Right renal pelvis (tissue), 4 donors: ENCODE results near the gene SMARCA1. TPM values are rescaled to one million over a fixed set of nuclear protein-coding genes. Genes with fewer than 3 reads are reported as not detected.
A peak's percentile ranks its signal among the peaks of the same experiment; 100 is the strongest.

Source experiments
- DNase-seq, 4 donors: peaks; one replicate each; pipeline ENCODE4 v3.0.0-alpha.2; 2013; ENCODE audit warnings: low read depth in 4 of 4, low spot score in 3 of 4, missing footprints in 1 of 4
- polyA plus RNA-seq, 4 donors: library from polyadenylated mRNA; unstranded; fragments of 120-200 nt; gene quantifications; one replicate each; pipeline ENCODE4 v1.2.1, GENCODE V29; 2013; ENCODE audit not compliant: insufficient read length in 4 of 4

SMARCA1 gene
- polyA plus RNA-seq, 4 donors: 108 to 132 (median 127) TPM

DNA sequence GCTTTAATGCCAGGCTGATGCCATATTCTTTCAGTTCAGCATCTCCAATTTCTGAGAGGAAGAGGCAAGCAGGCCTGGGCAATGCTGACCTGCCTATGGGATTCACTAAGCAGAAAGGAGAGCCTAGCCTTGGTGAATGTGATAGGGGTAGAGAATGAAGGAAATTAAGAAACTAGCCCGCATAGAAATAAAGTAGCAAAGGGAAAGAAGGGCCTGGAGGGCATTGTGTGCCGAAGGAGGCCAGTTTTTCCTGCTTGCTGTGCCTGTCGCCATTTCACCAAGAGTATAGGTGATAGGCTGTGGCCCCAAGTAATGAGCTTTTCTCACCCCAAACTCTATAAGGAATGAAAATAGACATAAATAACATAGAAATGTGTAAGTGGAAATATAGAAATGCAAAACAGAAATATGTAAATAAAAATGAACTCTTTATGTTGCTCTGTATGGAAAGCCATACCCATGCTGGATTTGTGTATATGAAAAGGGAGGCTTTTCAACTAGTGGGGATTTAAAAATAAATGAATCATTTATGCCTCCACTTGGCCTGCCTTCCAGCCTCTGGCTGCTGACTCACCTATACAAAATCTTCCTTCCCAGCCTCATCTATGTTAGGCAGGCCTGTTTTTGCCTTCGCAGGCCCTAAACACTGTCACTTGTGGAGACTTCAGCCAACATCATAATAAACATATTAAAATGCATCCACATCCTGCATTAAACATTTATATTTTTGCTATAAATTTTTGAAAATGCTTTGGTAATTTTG, 11.7 kb upstream of the SMARCA1 start:
- no peak for DNase-seq

DNA sequence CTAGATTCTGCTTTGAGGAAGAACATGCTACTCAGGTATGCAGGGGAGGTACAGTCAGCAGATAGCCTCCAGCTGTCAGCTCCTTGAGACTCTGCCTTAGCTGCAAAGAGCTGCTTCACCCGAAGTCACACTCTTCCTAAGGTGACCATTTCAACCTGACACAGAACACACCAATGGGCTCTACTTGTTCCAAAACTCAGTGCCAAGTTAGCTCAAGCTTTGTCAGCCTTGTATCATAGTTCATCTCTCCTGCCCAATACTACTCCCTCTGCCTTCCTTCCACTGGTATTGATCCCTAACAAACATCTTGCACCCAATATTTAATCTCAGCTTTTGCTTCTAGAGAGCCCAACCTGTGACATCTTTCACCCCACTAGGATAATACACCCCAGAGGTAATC, 7.8 kb upstream of the SMARCA1 start:
- no peak for DNase-seq

DNA sequence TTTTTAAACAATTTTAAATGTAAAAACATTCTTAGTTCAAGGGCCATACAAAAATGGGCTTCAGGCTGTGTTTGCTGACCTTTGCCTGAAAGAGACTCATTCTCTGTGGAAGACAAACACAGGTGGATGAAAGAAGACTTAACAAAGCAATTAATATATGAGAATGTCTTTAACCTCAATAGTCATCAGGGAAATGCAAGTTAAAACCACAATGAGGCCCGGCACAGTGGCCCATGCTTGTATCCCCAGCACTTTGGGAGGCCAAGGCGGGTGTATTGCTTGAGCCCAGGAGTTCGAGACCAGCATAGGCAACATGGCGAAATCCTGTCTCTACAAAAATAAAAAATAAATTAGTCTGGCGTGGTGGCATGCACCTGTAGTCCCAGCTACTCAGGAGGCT, 7.1 kb upstream of the SMARCA1 start:
- no peak for DNase-seq

DNA sequence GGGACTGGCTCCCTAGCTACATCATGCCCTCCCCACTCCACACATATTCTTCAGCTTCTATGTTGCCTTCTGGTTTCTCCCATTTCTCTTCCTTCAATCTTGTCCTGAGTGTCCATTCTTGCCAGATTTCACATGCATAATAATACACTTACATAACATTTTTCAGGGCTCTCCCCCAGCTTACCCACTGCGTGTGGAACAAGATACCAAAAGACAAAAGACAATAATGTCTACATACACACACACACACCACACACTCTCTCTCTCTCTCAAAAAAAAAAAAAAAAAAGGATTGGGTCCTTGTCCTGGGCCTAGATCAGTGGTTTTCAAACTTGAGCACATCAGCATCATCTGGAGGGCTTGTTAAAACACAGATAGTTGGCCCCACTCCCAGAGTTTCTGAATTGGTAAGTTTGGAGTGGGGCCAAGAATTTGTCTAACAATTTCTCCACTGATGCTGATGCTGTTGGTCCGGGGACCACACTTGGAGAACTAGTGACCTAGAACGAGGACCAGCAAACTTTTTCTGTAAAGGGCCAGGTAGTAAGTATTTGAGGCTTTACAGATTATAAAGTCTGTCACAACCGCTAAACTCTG, 6.5 kb upstream of the SMARCA1 start:
- DNase-seq: no peak

DNA sequence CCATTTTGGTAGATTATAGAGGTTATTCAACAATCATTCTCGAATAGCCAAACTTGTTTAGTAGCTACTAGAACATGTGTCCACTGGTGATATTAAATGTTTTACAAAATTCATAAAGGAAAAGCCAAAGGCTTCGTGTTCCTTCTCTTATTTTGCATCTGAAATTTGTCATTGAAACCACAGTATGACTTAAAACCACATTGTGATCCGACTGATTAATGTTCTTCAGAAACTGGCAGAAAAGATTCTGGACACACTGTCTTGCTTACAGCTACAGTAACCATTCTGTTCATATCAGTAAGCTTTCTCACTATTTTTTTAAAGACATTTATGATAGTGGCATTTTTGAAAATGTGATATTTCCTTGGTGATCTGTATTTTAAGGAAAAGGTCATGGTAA, 2.6 kb upstream of the SMARCA1 start:
- DNase-seq: no peak

DNA sequence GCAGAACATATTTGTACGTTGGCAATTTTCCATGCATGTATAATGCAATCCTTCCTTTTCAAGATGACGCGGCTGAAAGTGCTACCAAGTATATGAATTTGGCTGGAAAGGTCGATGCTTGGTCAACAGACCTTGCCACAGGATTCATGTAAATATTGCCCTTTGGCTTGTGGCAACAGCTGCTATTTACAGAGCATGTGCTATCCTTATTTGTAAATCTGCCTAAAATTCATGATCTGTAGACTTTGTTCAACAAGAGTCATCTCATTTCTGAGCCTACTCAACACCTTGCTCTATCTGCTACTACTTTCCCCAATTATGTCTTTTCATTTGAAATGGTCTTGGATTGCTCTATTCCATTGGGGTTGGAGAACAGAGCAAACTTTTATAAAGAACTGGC, 1.9 kb upstream of the SMARCA1 start:
- no peak for DNase-seq

DNA sequence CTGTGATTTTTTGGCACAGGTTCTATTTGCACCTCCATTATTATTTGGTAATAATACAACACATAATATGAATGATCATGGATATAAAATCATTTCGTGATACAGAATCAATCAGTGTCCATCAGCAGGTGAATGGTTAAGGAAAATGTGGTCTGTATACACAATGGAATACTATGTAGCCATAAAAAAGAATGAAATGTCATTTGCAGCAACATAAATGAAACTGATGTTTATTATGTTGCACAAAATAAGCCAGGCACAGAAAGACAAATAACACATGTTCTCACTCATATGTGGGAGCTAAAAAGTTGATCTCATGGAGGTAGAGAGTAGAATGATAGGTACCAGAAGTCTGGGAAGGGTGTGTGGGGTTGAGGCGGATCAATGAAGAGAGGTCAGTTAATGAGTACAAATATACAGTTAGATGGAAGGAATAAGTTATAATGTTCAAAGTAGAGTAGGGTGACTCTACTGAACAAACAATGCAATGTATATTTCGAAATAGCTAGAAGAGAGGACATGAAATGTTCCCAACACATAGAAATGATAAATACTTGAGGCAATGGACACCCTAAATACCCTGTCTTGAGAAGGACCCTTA, 1.1 kb upstream of the SMARCA1 start:
- no peak for DNase-seq

DNA sequence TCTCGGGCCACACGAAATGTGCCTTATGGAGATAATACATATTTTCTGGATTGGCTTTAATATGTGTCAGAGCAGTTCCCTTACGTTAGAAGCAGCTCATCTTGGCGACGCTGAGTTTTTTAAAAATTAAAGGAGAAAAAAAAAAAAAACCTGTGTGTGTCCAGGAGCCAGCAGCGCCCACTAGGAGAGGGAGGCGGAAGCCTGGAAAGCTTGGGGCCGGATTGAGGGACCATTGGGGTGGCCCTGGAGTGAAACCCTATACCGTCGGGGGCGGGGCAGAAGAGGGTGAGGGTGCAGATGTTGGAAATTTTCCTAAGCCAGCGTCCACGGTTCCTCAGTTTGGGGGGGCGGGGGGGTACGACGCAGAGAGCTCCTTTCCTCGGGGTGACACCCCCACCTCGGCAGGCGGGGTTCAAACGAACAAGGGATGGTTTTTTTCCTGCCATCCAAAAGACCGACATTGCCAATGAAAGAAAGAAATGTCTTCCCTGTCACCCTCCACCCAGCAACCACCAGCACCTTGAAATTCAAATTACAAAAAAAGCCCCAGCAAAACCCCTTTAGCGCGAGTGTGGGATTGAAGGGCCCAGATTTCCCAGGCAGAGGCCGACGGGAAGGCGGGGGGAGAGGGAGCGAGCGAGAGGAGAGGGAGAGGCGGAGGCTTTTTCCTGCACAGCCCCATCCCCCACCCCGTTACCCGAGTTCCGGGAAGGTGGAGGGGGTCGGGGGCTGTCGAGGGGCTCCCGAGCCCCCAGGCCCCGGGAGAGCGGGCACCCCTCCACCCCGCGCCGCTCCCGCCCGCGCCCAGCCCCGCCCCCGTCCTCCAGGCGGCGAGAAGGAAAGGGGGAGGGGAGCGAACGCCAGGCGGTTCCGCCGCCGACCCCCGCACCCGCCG, 859 bp downstream of the SMARCA1 start:
- peak in 2 of 4 donors; percentile 32 to 61 for DNase-seq

DNA sequence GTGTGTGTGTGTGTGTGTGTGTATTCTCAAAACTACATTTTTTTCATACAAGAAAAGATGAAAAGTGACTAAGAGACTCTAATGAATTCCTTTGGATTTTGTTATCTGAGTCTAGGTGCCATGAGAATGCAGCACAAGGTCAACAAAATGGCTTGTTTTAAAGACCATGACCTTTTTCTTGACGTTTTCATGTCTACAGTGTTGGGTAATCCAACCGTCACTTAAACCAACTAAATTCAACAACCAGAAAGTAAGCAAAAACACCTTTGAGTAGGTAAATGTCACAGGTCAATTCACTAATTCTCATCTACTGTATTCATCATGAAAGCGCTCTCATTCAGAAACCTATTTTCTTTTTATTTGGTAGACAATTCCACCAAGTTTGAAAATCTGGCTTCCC, 3.1 kb downstream of the SMARCA1 start:
- DNase-seq: no peak

DNA sequence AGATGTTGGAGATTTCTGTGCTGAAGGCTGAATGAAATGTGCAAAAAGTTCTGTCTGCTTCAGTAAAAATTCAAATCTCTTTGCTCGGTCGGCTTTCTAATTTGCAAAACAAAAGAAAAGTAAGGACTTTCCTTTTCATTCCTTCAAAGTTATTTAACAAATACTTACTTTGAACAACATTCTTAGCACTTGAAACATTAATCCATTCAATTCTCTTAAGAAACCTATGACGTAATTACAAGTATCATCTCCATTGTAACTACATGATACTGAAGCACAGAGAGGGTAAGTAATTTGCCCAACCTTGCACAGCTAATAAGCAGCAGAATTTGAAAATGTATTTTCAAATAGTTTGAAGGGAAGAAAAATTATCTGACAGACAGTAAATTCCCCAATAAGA, 6.9 kb downstream of the SMARCA1 start:
- no peak for DNase-seq

DNA sequence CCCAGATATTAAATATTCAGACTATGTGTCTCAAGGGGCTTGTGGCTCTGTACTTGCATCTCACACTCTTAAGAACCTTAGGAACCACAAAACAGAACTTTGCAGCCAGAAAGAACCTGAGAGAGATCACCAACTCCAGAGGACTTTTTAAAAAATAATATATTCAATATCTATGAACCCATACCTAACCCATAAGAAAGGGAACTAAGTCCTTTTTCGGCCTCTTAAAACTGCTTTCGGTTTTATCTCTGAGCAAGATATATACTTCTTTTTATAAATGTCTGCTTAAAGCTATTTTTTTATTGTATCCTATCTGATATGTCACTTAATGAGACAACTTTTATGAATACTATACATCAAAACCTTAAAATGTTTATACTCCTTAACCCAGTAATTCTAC, 10.9 kb downstream of the SMARCA1 start:
- no peak for DNase-seq

DNA sequence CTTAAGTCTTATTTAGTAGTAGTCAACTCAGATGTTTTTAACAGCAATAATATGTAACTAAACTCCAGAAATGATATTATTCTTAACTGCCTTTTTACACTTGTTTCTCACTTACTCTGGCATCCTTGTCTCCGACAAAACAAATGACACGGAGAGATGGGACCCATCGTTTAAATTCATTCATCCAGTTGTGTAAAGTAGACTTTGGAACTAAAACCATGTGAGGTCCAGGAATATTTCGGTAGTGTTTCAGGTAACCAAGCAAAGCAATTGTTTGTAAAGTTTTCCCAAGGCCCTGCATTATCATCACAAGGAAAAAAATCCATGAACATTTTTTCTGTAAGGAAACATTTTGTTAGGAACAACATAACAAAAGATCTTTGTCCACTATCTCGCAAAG, 11.6 kb downstream of the SMARCA1 start:
- DNase-seq: no peak

DNA sequence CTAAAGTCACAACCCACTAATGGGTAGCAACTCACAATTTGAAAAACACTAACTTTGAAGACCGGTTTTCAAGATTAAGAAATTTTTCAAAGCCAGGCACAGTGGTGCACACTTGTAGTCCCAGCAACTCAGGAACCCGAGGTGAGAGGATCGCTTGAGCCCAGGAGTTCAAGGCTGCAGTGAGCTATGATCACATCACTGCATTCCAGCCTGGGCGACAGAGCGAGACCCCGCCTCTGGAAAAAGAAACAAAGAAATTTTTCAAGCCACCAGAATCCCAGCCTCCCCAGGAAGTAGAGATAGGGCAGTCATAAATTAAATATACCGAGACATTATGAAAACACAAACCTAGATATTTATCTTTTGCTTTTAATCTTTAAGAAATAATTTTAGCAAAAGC, 13.0 kb downstream of the SMARCA1 start:
- DNase-seq: peak in 1 of 4 donors; percentile 8

DNA sequence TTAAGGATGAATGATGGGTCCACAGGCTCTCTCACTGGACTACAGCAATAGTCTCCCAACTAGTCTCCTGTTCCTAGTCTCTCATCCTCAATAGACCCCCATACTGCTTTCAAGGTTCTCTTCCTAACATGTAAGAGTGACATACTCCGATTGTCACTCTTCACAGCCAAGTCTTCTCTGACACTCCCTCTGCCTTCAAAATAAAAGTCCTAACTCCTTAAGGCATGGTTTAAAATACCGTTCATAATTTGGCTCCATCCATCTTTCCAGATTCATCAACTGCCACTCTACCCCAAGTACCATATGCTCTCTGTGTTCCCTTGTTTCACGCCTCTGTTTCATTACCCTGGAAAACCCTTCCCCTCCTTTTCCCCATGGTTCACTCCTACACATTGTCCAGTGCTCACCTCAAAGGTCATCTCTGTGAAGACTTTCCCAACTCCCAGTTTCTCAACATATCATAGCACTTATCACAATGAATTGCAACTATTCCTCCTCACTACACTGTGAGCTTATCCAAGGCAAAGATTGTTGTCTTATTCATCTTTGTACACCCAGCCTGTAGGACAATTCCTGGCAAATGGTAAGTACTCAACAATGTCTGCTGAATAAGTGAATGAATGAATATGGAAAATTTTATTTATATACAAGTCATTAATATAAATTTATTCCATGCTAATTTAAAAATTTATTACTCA, 26.0 kb downstream of the SMARCA1 start:
- no peak for DNase-seq

DNA sequence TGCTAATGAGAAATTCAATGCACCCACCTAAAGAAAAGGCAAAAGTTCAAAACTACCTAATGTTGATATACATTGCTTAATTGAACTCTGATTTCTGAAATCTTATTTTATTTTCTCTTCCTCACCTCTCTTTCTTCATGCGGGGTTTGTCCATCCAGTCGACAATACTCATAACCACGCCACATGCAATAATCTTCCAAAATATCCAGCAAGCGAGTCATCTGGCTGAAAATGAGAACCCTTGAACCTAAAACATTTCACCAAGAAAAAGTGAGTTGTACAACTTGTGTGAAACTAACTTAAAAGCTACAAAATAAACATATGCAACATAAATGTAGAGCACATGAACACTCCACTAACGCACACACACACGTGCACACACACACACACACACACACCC, 26.7 kb downstream of the SMARCA1 start:
- no peak for DNase-seq

DNA sequence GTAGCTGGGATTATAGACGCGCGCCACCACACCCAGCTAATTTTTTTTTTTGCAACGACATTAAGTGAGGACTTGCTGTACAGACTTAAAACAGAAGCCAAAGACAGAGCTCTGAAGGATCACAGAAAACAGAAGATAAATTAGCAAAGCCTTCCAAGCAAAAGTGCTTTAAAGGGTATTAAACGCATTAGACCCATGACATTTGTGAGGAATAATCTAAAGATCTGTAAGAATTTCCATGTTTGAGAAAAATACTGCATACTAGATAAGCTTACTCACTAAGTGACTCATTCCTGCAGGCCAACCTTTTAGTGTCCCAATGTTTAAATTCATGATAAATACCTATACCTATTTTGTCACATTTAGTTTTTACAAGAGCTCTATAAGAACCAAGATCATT, 27.4 kb downstream of the SMARCA1 start:
- no peak for DNase-seq

DNA sequence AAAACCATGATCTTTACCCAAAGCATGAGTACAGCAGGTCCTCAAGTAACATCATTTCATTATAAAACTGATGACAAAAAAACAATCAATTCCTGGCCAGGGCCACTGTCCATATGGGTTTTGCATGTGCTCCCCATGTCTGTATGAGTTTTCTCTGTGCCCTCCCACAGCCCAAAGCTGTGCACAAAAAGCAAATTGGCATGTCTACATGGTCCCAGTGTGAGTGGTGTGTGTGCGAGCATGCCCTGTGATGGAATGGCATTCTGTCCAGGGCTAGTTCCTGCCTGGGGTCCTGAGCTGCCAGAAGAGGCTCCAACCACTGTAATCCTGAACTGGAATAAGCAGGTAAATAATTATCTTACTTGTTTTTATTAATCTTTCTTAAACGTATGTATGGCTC, 28.4 kb downstream of the SMARCA1 start:
- no peak for DNase-seq

DNA sequence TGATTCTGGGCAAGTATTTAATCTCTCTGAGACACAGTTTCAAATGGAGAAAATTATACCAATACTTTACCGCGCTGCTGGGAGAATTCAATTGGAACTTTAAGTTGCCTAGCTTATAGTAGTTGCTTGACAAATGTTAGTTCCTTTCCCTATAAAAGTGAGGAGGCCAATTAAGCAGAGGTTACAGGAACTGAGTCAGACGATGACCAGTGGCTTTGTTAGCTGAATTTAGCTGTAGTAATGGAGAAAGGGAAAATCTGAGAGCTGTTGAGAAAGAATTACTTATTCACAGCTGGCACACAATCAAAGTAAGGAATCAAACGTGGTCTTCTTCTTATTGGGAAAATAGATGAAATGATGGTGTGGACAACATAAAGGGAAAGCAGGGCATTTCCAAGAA, 29.6 kb downstream of the SMARCA1 start:
- no peak for DNase-seq

DNA sequence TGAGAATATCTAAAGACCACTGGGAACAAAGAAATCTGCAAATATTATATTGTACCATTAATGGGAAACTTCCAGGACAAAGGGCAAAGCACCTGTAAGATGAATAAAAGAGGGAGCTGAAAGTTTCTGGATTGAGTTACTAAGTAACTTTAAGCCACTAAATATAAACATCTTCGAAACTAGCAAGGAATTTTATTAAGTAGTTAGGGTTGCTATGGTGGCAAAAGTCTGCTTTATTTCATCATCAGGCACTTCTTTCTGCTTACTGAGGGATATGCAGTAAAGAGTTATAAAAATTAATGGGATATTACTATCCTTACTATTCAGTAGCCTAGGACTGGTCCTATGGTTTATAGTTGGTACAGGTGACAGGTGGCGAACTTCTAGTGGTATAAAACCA, 33.0 kb downstream of the SMARCA1 start:
- DNase-seq: no peak

DNA sequence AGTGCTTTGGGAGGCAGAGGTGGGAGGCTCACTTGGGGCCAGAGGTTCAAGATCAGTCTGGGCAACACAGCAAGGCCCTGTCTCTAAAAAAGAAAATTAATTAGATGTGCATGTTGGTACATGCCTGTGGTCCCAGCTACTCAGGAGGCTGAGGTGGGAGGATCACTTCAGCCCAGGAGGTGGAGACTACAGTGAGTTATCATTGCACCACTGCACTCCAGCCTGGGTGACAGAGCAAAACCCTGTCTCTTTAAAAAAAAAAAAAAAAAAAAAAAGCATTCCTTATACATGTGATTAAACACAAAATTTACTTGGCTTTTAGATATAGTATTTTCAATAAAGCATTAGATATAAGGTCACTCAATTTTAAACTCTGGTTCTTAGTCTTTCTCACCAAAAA, 34.9 kb downstream of the SMARCA1 start:
- DNase-seq: no peak

DNA sequence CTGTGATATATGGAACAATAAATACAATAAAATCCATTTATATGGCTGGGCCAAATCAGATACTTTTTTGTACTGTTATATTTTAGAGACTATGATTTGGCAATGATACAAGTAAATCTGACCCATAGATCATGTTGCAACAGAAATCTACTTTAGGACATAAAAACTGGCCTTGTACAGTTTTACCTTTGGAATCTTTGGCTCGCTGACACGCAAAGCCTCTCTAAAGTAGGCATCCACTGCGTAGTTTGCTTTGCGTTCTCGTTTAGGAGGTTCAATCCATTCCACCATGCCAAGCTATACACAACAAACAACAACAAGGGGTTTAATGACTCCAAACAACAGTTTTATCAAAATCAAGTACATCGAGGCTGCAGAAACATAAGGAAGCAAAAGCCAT, 42.4 kb downstream of the SMARCA1 start:
- DNase-seq: no peak
